Gastrocnemius medialis (tissue), 4 donors: ENCODE results near the gene ANKRD23.
"Not testable (repeated sequence)": the region's sequence is repeated elsewhere in the genome, so short reads cannot be mapped to it uniquely, and the experiment has no call there.

ENCODE experiments used
- CTCF ChIP-seq, 5 experiments: fragments of 450-650 bp in 3 of 5; fragments of 200-600 bp in 2 of 5; sonication (generic) in 2 of 5; IDR thresholded peaks in 4 of 5; conservative IDR thresholded peaks in 1 of 5; 1 replicate in 4 of 5; 2 replicates in 1 of 5; pipeline ENCODE4 v1.5.1; 2016 to 2019; ENCODE audit warnings: antibody characterized with exemption in 5 of 5, mild to moderate bottlenecking in 3 of 5, moderate library complexity in 3 of 5
- POLR2A ChIP-seq, 2 donors: fragments of 450-650 bp; IDR thresholded peaks; one replicate each; pipeline ENCODE4 v1.6.1; 2017; ENCODE audit warnings: antibody characterized with exemption in 2 of 2, mild to moderate bottlenecking in 2 of 2, moderate library complexity in 2 of 2

- not testable (repeated sequence) for TF ChIP-seq CTCF (IDR thresholded peaks at IDR 0.05 in 4 of 5, conservative IDR thresholded peaks at IDR 0.05 in 1 of 5); POLR2A (IDR thresholded peaks at IDR 0.05)
These were observed 37.9 kb downstream of the ANKRD23 start for GRCh38 chr2:96805946-96806345.
